Heart right ventricle (tissue), 16 donors: Measurements from ENCODE around the gene UMODL1. TPM values are rescaled to one million over a fixed set of nuclear protein-coding genes. Genes with fewer than 3 reads are reported as not detected.
"Not testable (repeated sequence)": the region's sequence is repeated elsewhere in the genome, so short reads cannot be mapped to it uniquely, and the experiment has no call there.

Experiments used
- ATAC-seq, 8 donors: fragments of 200-7000 bp; cut with Tn5 transposase; one replicate each; pipeline ENCODE4 v1.9.1; 2020; ENCODE audit warnings: mild to moderate bottlenecking in 8 of 8, moderate library complexity in 8 of 8, moderate number of reproducible peaks in 1 of 8
- DNase-seq, 2 donors: peaks; one replicate each; pipeline ENCODE4 v3.0.0-alpha.2; 2020
- H3K27ac ChIP-seq, 10 donors: fragments of 200-600 bp; sonication (generic) in 2 of 10; one replicate each; pipeline versions ENCODE4 v1.5.0 to v1.8.0; 2020 to 2022; ENCODE audit warnings: mild to moderate bottlenecking in 3 of 10
- H3K27me3 ChIP-seq, 7 donors: fragments of 200-600 bp; one replicate each; pipeline ENCODE4 v1.8.0; 2021 to 2022; ENCODE audit warnings: mild to moderate bottlenecking in 2 of 7
- H3K36me3 ChIP-seq, 9 donors: fragments of 200-600 bp; sonication (generic) in 1 of 9; one replicate each; pipeline versions ENCODE4 v1.5.0 to v1.8.0; 2020 to 2022; ENCODE audit warnings: mild to moderate bottlenecking in 2 of 9
- H3K4me1 ChIP-seq, 9 donors: fragments of 200-600 bp; sonication (generic) in 1 of 9; one replicate each; pipeline versions ENCODE4 v1.5.0 to v1.8.0; 2020 to 2022; ENCODE audit warnings: mild to moderate bottlenecking in 4 of 9
- H3K4me3 ChIP-seq, 10 donors: fragments of 200-600 bp; sonication (generic) in 2 of 10; one replicate each; pipeline versions ENCODE4 v1.5.0 to v1.8.0; 2020 to 2022; ENCODE audit warnings: mild to moderate bottlenecking in 7 of 10, moderate library complexity in 2 of 10
- H3K9me3 ChIP-seq, 11 donors: fragments of 200-600 bp in 10 of 11; sonication (generic) in 2 of 11; one replicate each; pipeline versions ENCODE4 v1.5.0 to v1.8.0; 2013 to 2022; ENCODE audit warnings: mild to moderate bottlenecking in 2 of 11, control low read depth in 1 of 11, moderate library complexity in 1 of 11
- CTCF ChIP-seq, 9 donors: fragments of 200-600 bp; sonication (generic) in 2 of 9; IDR thresholded peaks; one replicate each; pipeline versions ENCODE4 v1.5.0 to v1.8.0; 2021 to 2022; ENCODE audit warnings: antibody characterized with exemption in 9 of 9, mild to moderate bottlenecking in 5 of 9, moderate library complexity in 1 of 9
- WGBS, 2 donors: extraction: QIAGEN DNeasy Blood & Tissue Kit; methylation state at CpG; one replicate each; pipeline ENCODE4 v1.1.7; 2013; ENCODE audit warnings: inconsistent platforms in 1 of 2; 5-methylcytosine and 5-hydroxymethylcytosine counted together
- intact Hi-C, 10 donors: fragments of 100-400 bp; cut with DNase I; formaldehyde crosslinking; loops; one replicate each; pipeline versions ENCODE4 v1.11.1 to v1.14.2; 2022
- polyA plus RNA-seq, 2 donors: library from polyadenylated mRNA; stranded (reverse); fragments of 200-250 nt; gene quantifications; one replicate each; pipeline ENCODE4 v1.2.3, GENCODE V29; 2013
- total RNA-seq, 10 donors: library from RNA; stranded (reverse); fragmentation: NEBNext Ultra II Directional in 3 of 10; extraction: Animal tissue kit (Norgen Biotek cat#: 25700) in 3 of 10; gene quantifications; one replicate each; pipeline versions ENCODE4 v1.2.1 to v1.2.4, GENCODE V29; 2021 to 2023
- donor health status: Arrhythmogenic right ventricular cardiomyopathy.
- donor health status: ischemic (EF 13 %, LVEDD 7.1; RV severe dilation, severe dysfunction).
- donor health status: healthy with polysubstance abuse.
- donor health status: DM: no; HTN: yes; CAD: no.
- donor health status: DM: no; HTN: no; CAD: no.
- donor health status: ischemic (EF 25% LVEDD 6.9; RV normal size, moderate dysfunction).
- donor health status: ischemic (EF 25% LVEDD 5.7; RV mildly dilated, moderate dysfunction).
- donor health status: healthy.
- donor health status: DM: yes; HTN: yes; CAD: no.
- donor health status: Ischemic cardiomyopathy.
- donor health status: ischemic (EF 35%, LVEDD 5.7; RV mildly dilated, moderate dysfunction).
- donor health status: nonischemic (EF 11% LVEDD 7.7; RV severe dilation, severe dysfunction).
- donor health status: DM: yes; HTN: yes; CAD: no.
- donor health status: PGD.
- donor health status: ischemic (EF 29% LVEDD 5.4; RV normal size, mild dysfunction).
- donor health status: nonischemic (EF 23%, LVEDD 6.1; RV moderate dilation, normal function).

UMODL1 gene
- total and polyA plus RNA-seq, 12 donors, result 0.13 to 0.31 (median 0.25) TPM; not detected in 9

DNA sequence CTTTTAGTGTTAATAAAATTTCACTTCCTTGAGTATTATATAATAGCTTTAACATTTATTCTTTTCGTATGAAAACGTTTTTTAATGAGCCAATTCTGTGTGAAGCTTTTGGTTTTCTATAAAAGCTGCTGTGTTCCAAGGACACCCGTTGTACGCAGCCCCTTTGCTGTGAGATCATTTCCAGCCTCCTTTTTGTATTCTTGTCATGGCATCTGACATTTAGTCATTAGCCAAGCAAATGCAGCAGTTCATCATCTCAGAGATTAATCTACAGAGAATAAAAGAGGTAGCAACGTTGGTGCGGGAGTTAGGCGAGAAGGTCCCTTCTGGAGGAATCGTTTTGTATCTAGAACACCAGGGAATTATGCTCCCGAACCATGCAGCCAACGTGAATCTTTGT lies 1.3 kb upstream of the UMODL1 start:
- DNase-seq (no peak), ATAC-seq (no peak)
- Histone ChIP-seq H3K4me3 (no peak overlapping the region), H3K27ac (no peak overlapping the region), H3K36me3 (no peaks in the 10 kb centered on the region), H3K27me3 (peaks cover 0 to 61% (median 21%) of the 10 kb centered on the region in 7 donors), H3K4me1 (no peaks in the 10 kb centered on the region), H3K9me3 (no peaks in the 10 kb centered on the region)
- TF ChIP-seq CTCF (IDR thresholded peaks at IDR 0.05), result no peak
- 56 to 69% methylated on average over 10 of the region's 10 CpGs for WGBS, 2 donors
- intact Hi-C loops, result loop anchor here in 1 of 10 donors (10.0 kb wide), 1 partner anchor 865 kb away; no protein-coding TSS in a partner anchor

- no peak overlapping the region for H3K4me3 ChIP-seq
- no peaks in the 10 kb centered on the region for H3K9me3 ChIP-seq
- ATAC-seq (no peak), DNase-seq (no peak)
- TF ChIP-seq CTCF (IDR thresholded peaks at IDR 0.05), result no peak
- peaks cover 0 to 35% (median 8%) of the 10 kb centered on the region in 7 donors for H3K27me3 ChIP-seq
- intact Hi-C loops, result loop anchor here in 1 of 10 donors (10.0 kb wide), 1 partner anchor 861 kb away; no protein-coding TSS in a partner anchor
- no peaks in the 10 kb centered on the region for H3K4me1 ChIP-seq
- no peaks in the 10 kb centered on the region for H3K36me3 ChIP-seq
- whole genome bisulfite sequencing, 2 donors, result 69 to 80% methylated on average over 21 of the region's 21 CpGs
- H3K27ac ChIP-seq, result no peak overlapping the region
These were observed 2.3 kb downstream of the UMODL1 start for GRCh38 chr21:42073145-42074099.

- intact Hi-C loops, result loop anchor here in 1 of 10 donors (10.0 kb wide), 1 partner anchor 859 kb away; no protein-coding TSS in a partner anchor
- DNase-seq (no peak), ATAC-seq (no peak)
- Histone ChIP-seq H3K27me3 (peaks cover 0 to 34% (median 8%) of the 10 kb centered on the region in 7 donors), H3K9me3 (no peaks in the 10 kb centered on the region), H3K36me3 (no peaks in the 10 kb centered on the region), H3K4me3 (no peak overlapping the region), H3K4me1 (peaks cover 0 to 14% (median 0%) of the 10 kb centered on the region in 9 donors), H3K27ac (no peak overlapping the region)
- 94% methylated on average over 35 of the region's 35 CpGs for WGBS, 2 donors
- TF ChIP-seq CTCF (IDR thresholded peaks at IDR 0.05), result no peak
These were observed 4.8 kb downstream of the UMODL1 start for GRCh38 chr21:42075686-42076471.

- H3K36me3 ChIP-seq, H3K4me3 ChIP-seq, ATAC-seq, H3K27ac ChIP-seq, H3K9me3 ChIP-seq, DNase-seq: not testable (repeated sequence)
- WGBS, 2 donors, result 89 to 90% methylated on average over 6 of the region's 6 CpGs
- intact Hi-C loops, result loop anchor here in 1 of 10 donors (10.0 kb wide), 1 partner anchor 857 kb away; no protein-coding TSS in a partner anchor
- peaks cover 0 to 20% (median 0%) of the 10 kb centered on the region in 9 donors for H3K4me1 ChIP-seq
- peaks cover 0 to 28% (median 8%) of the 10 kb centered on the region in 7 donors for H3K27me3 ChIP-seq
These were observed 6.6 kb downstream of the UMODL1 start for GRCh38 chr21:42077685-42078238.

- peaks cover 0 to 30% (median 8%) of the 10 kb centered on the region in 7 donors for H3K27me3 ChIP-seq
- H3K4me3 ChIP-seq, H3K27ac ChIP-seq, DNase-seq, ATAC-seq, H3K36me3 ChIP-seq, H3K9me3 ChIP-seq: not testable (repeated sequence)
- intact Hi-C loops, result loop anchor here in 1 of 10 donors (10.0 kb wide), 1 partner anchor 856 kb away; no protein-coding TSS in a partner anchor
- peaks cover 0 to 20% (median 0%) of the 10 kb centered on the region in 9 donors for H3K4me1 ChIP-seq
- WGBS, 2 donors, result 79 to 93% methylated on average over 7 to 9 of the region's 10 CpGs
These were observed 7.3 kb downstream of the UMODL1 start for GRCh38 chr21:42078247-42079007.
